GM23248 (cell line): ENCODE data around the gene ICAM1. TPM values are rescaled to one million over a fixed set of nuclear protein-coding genes. Genes with fewer than 3 reads are reported as not detected.
A peak's percentile ranks its signal among the peaks of the same experiment; 100 is the strongest.

ENCODE experiments used
- DNase-seq: peaks from one replicate; pipeline ENCODE4 v3.0.0-alpha.2; 2015
- H2AFZ ChIP-seq: fragments of 200-600 bp; sonication (generic); 2 replicates; pipeline ENCODE4 v1.6.1; 2016; ENCODE audit warnings: antibody characterized with exemption
- H3F3A ChIP-seq: fragments of 200-600 bp; sonication (generic); 2 replicates; pipeline ENCODE4 v1.6.1; 2016; ENCODE audit warnings: mild to moderate bottlenecking, antibody characterized with exemption, mixed run types; ENCODE audit not compliant: insufficient read depth
- H3K27ac ChIP-seq: fragments of 200-600 bp; sonication (generic); 2 replicates; pipeline ENCODE4 v1.5.1; 2016; ENCODE audit warnings: mild to moderate bottlenecking
- H3K27me3 ChIP-seq: fragments of 200-600 bp; sonication (generic); replicated peaks from 2 replicates; pipeline ENCODE4 v1.6.1; 2016; ENCODE audit warnings: mild to moderate bottlenecking; ENCODE audit not compliant: insufficient read depth
- H3K36me3 ChIP-seq: fragments of 200-600 bp; sonication (generic); 2 replicates; pipeline ENCODE4 v1.6.1; 2016; ENCODE audit warnings: low read depth, mild to moderate bottlenecking
- H3K4me1 ChIP-seq: fragments of 200-600 bp; sonication (generic); 2 replicates; pipeline ENCODE4 v1.6.1; 2016; ENCODE audit warnings: mild to moderate bottlenecking; ENCODE audit not compliant: insufficient read depth
- H3K4me2 ChIP-seq: fragments of 200-600 bp; sonication (generic); one replicate; pipeline ENCODE4 v1.6.1; 2016; ENCODE audit warnings: mild to moderate bottlenecking; ENCODE audit not compliant: unreplicated experiment
- H3K4me3 ChIP-seq: fragments of 200-600 bp; sonication (generic); 2 replicates; pipeline ENCODE4 v1.5.1; 2016; ENCODE audit warnings: mild to moderate bottlenecking
- H3K79me2 ChIP-seq: fragments of 200-600 bp; sonication (generic); 2 replicates; pipeline ENCODE4 v1.6.1; 2016; ENCODE audit warnings: mild to moderate bottlenecking; ENCODE audit not compliant: insufficient read depth
- H3K9ac ChIP-seq: fragments of 200-600 bp; sonication (generic); 2 replicates; pipeline ENCODE4 v1.6.1; 2016; ENCODE audit warnings: mild to moderate bottlenecking
- H3K9me2 ChIP-seq: fragments of 200-600 bp; sonication (generic); 2 replicates; pipeline ENCODE4 v1.6.1; 2016; ENCODE audit warnings: mixed run types, mild to moderate bottlenecking, moderate library complexity; ENCODE audit not compliant: insufficient read depth
- H3K9me3 ChIP-seq: fragments of 200-600 bp; sonication (generic); one replicate; pipeline ENCODE4 v1.6.1; 2017; ENCODE audit warnings: low read depth
- H4K20me1 ChIP-seq: fragments of 200-600 bp; sonication (generic); 2 replicates; pipeline ENCODE4 v1.6.0; 2016; ENCODE audit not compliant: insufficient read depth
- EZH2 ChIP-seq: fragments of 200-600 bp; sonication (generic); IDR thresholded peaks from 2 replicates; pipeline ENCODE4 v1.6.1; 2018; ENCODE audit warnings: antibody characterized with exemption, mild to moderate bottlenecking; ENCODE audit not compliant: insufficient read depth, poor library complexity, severe bottlenecking
- EZH2phosphoT487 ChIP-seq: fragments of 200-600 bp; sonication (generic); IDR thresholded peaks from 2 replicates; pipeline ENCODE4 v1.6.1; 2018; ENCODE audit warnings: antibody characterized with exemption, moderate library complexity, mild to moderate bottlenecking, low read depth; ENCODE audit not compliant: insufficient read depth
- WGBS, 2 experiments: methylation state at CpG; one replicate each; pipeline ENCODE4 v1.1.6; 2015 to 2017; ENCODE audit warnings: low lambda C conversion rate in 2 of 2, low coverage in 1 of 2; ENCODE audit errors: missing lambda C conversion rate in 2 of 2; 5-methylcytosine and 5-hydroxymethylcytosine counted together
- in situ Hi-C: fragments of 300-500 bp; cut with MboI; formaldehyde crosslinking; loops from 2 replicates; pipeline ENCODE4 v1.15.0; 2020
- polyA plus RNA-seq: library from polyadenylated mRNA; unstranded; fragments of >200 nt; fragmentation: Nextera tagmentation; extraction: Ambion mirVana; gene quantifications from 2 replicates; pipeline ENCODE4 v1.2.1, GENCODE V29; 2016
- total RNA-seq: library from RNA; depleted of rRNA; stranded (reverse); fragments of >200 nt; shearing (Covaris generic); gene quantifications from 2 replicates; pipeline ENCODE4 v1.2.3, GENCODE V29; 2014

Gene ICAM1
- total and polyA plus RNA-seq, 2 experiments from 2014 or later, result 21.6 to 23.6 TPM

DNA sequence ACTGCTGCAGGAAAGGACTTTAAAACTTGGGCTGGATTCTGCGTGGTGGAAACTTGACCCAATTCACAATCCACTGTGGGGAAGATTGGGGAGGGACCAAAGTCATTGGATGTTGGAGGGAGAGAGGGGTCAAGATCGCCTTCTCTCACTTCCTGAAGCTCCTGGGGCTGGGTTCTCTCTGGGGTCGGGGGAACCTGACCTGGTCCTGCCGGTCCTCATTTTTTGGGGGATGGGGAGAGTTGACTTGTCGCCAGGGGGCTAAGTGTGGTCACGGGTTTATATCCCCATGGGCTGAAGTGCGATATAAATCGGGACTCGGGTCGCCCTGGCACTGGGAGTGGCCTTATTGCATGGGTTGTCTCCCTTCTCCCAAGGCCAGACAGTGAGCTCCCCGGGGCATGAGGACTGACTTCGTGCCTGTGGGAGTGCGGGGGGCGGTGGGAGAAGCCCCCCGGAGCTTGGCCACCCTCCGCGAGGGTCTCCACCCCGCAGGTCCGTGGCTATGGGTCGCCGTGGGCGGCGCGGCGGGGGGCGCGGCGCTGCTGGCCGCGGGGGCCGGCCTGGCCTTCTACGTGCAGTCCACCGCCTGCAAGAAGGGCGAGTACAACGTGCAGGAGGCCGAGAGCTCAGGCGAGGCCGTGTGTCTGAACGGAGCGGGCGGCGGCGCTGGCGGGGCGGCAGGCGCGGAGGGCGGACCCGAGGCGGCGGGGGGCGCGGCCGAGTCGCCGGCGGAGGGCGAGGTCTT is 25.1 kb downstream of the ICAM1 start:
- H2AFZ ChIP-seq, result no peak overlapping the region
- H3K4me2 ChIP-seq, result peak overlapping the region; percentile 45
- in situ Hi-C loops, result no loop called here

DNA sequence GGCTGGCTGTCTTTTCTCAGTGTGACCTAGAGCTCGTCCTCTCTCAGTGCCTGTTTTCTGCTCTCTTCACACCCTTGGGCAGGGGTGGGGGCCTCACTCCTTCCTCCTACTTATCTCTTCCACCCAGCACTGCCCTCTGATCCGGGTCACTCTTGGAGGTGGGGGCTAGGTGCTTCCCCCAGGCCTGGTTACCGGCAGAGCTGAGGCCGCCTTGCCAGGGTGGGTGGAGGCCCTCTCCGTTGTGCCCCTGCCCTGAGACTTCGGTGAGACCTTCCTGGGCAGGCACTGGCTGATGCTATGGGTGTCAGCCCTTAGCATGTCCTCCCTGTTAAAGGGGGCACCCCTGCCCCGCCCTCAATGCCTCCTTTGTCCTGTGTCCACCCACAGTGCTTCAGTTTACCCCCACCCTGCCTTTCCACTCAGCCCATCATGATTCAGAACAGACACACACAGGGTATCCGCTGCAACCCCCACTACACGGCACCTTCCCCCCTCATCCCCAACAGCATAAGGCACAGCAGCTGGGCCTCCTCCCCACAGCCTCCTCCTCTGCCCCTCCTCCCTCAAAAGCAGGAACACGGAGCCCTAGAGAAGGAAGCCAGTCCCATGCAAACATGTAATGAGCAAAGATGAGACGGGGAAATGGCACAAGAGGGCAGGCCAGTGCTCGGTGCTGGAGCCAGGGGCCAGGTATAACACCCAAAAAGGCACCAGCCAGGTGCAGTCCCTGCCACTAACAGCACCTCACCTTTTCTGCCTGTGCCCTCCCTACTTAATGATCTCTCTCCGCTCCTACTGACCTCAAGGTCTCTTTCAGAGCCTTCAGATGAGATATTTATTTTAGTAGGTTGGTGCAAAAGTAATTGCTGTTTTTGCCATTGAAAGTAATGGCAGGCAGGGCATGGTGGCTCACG is 28.9 kb downstream of the ICAM1 start:
- no peak overlapping the region for H3K4me3 ChIP-seq
- no peaks in the 10 kb centered on the region for H3K9me3 ChIP-seq
- H3F3A ChIP-seq, result peaks cover 3% of the 10 kb centered on the region; the same call in 1 of the 2 replicates
- no peak overlapping the region for H3K4me2 ChIP-seq
- no peak for DNase-seq
- no peak for TF ChIP-seq EZH2phosphoT487
- no peak for TF ChIP-seq EZH2
- peaks cover 14% of the 10 kb centered on the region for H3K4me1 ChIP-seq
- no peaks in the 10 kb centered on the region for H3K79me2 ChIP-seq
- no peak overlapping the region for H3K27ac ChIP-seq
- no peaks in the 10 kb centered on the region for H4K20me1 ChIP-seq
- 48 to 50% methylated on average over 13 to 14 of the region's 14 CpGs for WGBS, 2 experiments
- in situ Hi-C loops, result no loop called here
- no peaks in the 10 kb centered on the region for H3K36me3 ChIP-seq
- no peak overlapping the region for H3K9ac ChIP-seq
- no peaks in the 10 kb centered on the region for H3K27me3 ChIP-seq
- no peaks in the 10 kb centered on the region for H3K9me2 ChIP-seq
- no peak overlapping the region; the same call in 1 of the 2 replicates for H2AFZ ChIP-seq

More for the DNA sequence above, 25.1 kb downstream of the ICAM1 start:
- Histone ChIP-seq H3K9ac (no peak overlapping the region), H3K36me3 (no peaks in the 10 kb centered on the region), H3K4me3 (peak overlapping the region; percentile 41), H3K79me2 (no peaks in the 10 kb centered on the region), H3K27me3 (no peaks in the 10 kb centered on the region), H3K9me2 (no peaks in the 10 kb centered on the region), H3K27ac (no peak overlapping the region), H3K9me3 (no peaks in the 10 kb centered on the region), H3F3A (no peaks in the 10 kb centered on the region), H3K4me1 (no peaks in the 10 kb centered on the region; the same call in 1 of the 2 replicates), H4K20me1 (no peaks in the 10 kb centered on the region)
- WGBS, 2 experiments, result 15 to 23% methylated on average over 37 to 50 of the region's 58 CpGs
- peak; percentile 18 for DNase-seq
- TF ChIP-seq EZH2, result no peak
- no peak for TF ChIP-seq EZH2phosphoT487

DNA sequence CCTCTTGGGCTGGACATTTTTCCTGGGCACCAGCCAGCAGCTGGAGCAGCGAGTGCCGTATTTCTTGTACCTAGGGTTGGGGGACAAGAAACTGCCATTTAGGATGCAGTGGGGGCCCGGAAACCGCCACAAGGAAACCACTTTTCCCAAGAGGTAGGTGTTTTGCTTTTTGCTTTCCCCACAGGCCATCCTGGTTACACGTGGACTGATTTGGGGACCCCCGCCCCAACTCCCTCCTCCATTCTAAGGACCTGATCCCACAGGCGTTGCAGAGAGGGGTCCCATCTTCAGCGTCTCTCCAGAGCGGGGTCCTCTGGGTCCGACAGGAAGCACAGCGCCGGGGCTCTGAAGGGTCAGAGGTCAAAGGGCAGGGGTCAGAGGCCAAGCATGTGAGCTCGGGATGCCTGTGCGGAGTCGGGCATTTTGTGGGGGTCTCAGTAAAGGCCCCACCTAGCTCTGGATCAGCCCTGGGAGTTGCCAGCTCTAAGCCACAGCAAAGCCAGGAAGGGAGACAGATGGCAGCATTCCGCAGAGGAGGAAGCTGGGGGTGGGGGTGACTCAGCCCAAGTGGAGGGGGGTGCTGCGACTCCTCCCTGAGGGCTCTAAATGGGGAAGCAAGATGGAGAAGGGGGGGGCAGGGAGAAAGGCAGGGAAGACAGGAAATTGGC is 34.4 kb downstream of the ICAM1 start:
- peak overlapping the region; percentile 75 for H2AFZ ChIP-seq
- no peaks in the 10 kb centered on the region for H3K36me3 ChIP-seq
- no peaks in the 10 kb centered on the region for H4K20me1 ChIP-seq
- no peaks in the 10 kb centered on the region for H3K9me2 ChIP-seq
- no peaks in the 10 kb centered on the region for H3K9me3 ChIP-seq
- in situ Hi-C loops, result no loop called here
- no peaks in the 10 kb centered on the region for H3K79me2 ChIP-seq
- DNase-seq, result peak; percentile 87
- H3K27ac ChIP-seq, result peak overlapping the region; percentile 47
- H3K27me3 ChIP-seq, result no peaks in the 10 kb centered on the region
- TF ChIP-seq EZH2, result no peak
- no peak for TF ChIP-seq EZH2phosphoT487
- H3F3A ChIP-seq, result peaks cover 3% of the 10 kb centered on the region; the same call in 1 of the 2 replicates
- H3K4me1 ChIP-seq, result peaks cover 27% of the 10 kb centered on the region
- H3K4me2 ChIP-seq, result peak overlapping the region; percentile 71
- H3K4me3 ChIP-seq, result 0 out of 2 replicates have a peak overlapping the region, but pooled peaks have one; percentile 18
- WGBS, 2 experiments, result 78 to 83% methylated on average over 16 to 17 of the region's 17 CpGs
- peak overlapping the region; percentile 47; the same call in 1 of the 2 replicates for H3K9ac ChIP-seq

DNA sequence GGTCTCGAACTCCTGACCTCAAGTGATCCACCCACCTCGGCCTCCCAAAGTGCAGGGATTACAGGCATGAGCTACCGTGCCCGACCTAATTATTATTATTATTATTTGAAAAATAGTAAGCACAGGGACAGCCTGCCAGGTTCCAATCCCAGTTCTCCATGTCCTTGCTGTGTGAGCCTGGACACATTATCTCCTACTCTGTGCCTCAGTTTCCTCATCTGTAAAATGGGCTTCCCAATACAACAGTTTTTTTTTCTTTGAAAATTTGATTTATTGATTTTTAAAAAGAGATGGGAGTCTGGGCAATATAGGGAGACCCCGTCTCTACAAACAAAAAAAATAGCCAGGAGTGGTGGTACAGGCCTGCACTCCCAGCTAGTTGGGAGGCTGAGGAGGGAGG is 35.4 kb downstream of the ICAM1 start:
- no peak overlapping the region for H2AFZ ChIP-seq
- peaks cover 3% of the 10 kb centered on the region; the same call in 1 of the 2 replicates for H3F3A ChIP-seq
- H4K20me1 ChIP-seq, result no peaks in the 10 kb centered on the region
- H3K4me1 ChIP-seq, result peaks cover 27% of the 10 kb centered on the region
- H3K79me2 ChIP-seq, result no peaks in the 10 kb centered on the region
- no peak for DNase-seq
- no peaks in the 10 kb centered on the region for H3K9me3 ChIP-seq
- H3K27ac ChIP-seq, result no peak overlapping the region
- H3K9me2 ChIP-seq, result no peaks in the 10 kb centered on the region
- H3K9ac ChIP-seq, result no peak overlapping the region
- WGBS, 2 experiments, result 88 to 89% methylated on average over 5 of the region's 5 CpGs
- H3K36me3 ChIP-seq, result no peaks in the 10 kb centered on the region
- H3K27me3 ChIP-seq, result no peaks in the 10 kb centered on the region
- no peak overlapping the region for H3K4me3 ChIP-seq
- no peak overlapping the region for H3K4me2 ChIP-seq
- TF ChIP-seq EZH2phosphoT487 (no peak), EZH2 (no peak)
- in situ Hi-C loops, result no loop called here
